Heart left ventricle (tissue), 16 donors: ENCODE measurements around the gene JPH2. TPM values are rescaled to one million over a fixed set of nuclear protein-coding genes. Genes with fewer than 3 reads are reported as not detected.

Experiments used
- ATAC-seq, 4 donors: fragments of 200-7000 bp; cut with Tn5 transposase; one replicate each; pipeline ENCODE4 v1.9.1; 2020 to 2022; ENCODE audit warnings: moderate library complexity in 4 of 4, mild to moderate bottlenecking in 3 of 4, moderate number of reproducible peaks in 1 of 4
- DNase-seq, 5 donors: peaks; one replicate each; pipeline ENCODE4 v3.0.0-alpha.2; 2020
- H3K27ac ChIP-seq, 12 donors: fragments of 200-600 bp; sonication (generic) in 4 of 12; one replicate each; pipeline versions ENCODE4 v1.5.0 to v1.8.0; 2016 to 2022; ENCODE audit warnings: mild to moderate bottlenecking in 2 of 12
- H3K27me3 ChIP-seq, 9 donors: fragments of 200-600 bp; sonication (generic) in 2 of 9; one replicate each; pipeline versions ENCODE4 v1.5.1 to v1.8.0; 2016 to 2022; ENCODE audit warnings: mild to moderate bottlenecking in 3 of 9
- H3K36me3 ChIP-seq, 9 donors: fragments of 200-600 bp; sonication (generic) in 2 of 9; one replicate each; pipeline versions ENCODE4 v1.5.0 to v1.8.0; 2018 to 2022; ENCODE audit warnings: mild to moderate bottlenecking in 2 of 9
- H3K4me1 ChIP-seq, 12 donors: fragments of 200-600 bp; sonication (generic) in 4 of 12; one replicate each; pipeline versions ENCODE4 v1.5.0 to v1.8.0; 2016 to 2022; ENCODE audit warnings: mild to moderate bottlenecking in 3 of 12
- H3K4me3 ChIP-seq, 12 donors: fragments of 200-600 bp; sonication (generic) in 4 of 12; one replicate each; pipeline versions ENCODE4 v1.5.0 to v1.8.0; 2017 to 2022; ENCODE audit warnings: mild to moderate bottlenecking in 9 of 12, moderate library complexity in 4 of 12
- H3K9me3 ChIP-seq, 12 donors: fragments of 200-600 bp; sonication (generic) in 4 of 12; one replicate each; pipeline versions ENCODE4 v1.5.0 to v1.8.0; 2016 to 2022; ENCODE audit warnings: mild to moderate bottlenecking in 1 of 12
- POLR2A ChIP-seq, 2 donors: fragments of 450-650 bp; IDR thresholded peaks; one replicate each; pipeline ENCODE4 v1.6.1; 2017; ENCODE audit warnings: antibody characterized with exemption in 2 of 2, mild to moderate bottlenecking in 2 of 2, moderate library complexity in 2 of 2
- WGBS, 4 donors: extraction: QIAGEN DNeasy Blood & Tissue Kit in 2 of 4; methylation state at CpG; one replicate each; pipeline versions ENCODE4 v1.1.5 to v1.1.7; 2013 to 2018; 5-methylcytosine and 5-hydroxymethylcytosine counted together
- intact Hi-C, 10 donors: fragments of 100-400 bp; cut with DNase I; formaldehyde crosslinking; loops; one replicate each; pipeline versions ENCODE4 v1.11.1 to v1.14.2; 2022
- polyA plus RNA-seq, 2 donors: library from polyadenylated mRNA; stranded (reverse); fragments of 200-250 nt; gene quantifications; one replicate each; pipeline ENCODE4 v1.2.3, GENCODE V29; 2013
- total RNA-seq, 9 donors: library from RNA; depleted of rRNA in 2 of 9; stranded (reverse); fragments of >200 nt in 2 of 9; fragmentation: NEBNext Ultra II Directional in 3 of 9; extraction: Animal tissue kit (Norgen Biotek cat#: 25700) in 3 of 9; gene quantifications; one replicate each; pipeline versions ENCODE4 v1.1.0 to v1.2.4, GENCODE V29; 2016 to 2023
- TF ChIP-seq, protein P1 (sequence below), 12 donors: fragments of 200-600 bp; sonication (generic) in 4 of 12; IDR thresholded peaks; one replicate each; pipeline versions ENCODE4 v1.5.0 to v1.8.0; 2018 to 2022; ENCODE audit warnings: antibody characterized with exemption in 12 of 12, mild to moderate bottlenecking in 5 of 12
- donor health status: ischemic (EF 13 %, LVEDD 7.1; RV severe dilation, severe dysfunction).
- donor health status: healthy with polysubstance abuse.
- donor health status: DM: no; HTN: yes; CAD: no.
- donor health status: DM: no; HTN: no; CAD: no.
- donor health status: ischemic (EF 25% LVEDD 6.9; RV normal size, moderate dysfunction).
- donor health status: ischemic (EF 25% LVEDD 5.7; RV mildly dilated, moderate dysfunction).
- donor health status: healthy.
- donor health status: DM: yes; HTN: yes; CAD: no.
- donor health status: ischemic (EF 35%, LVEDD 5.7; RV mildly dilated, moderate dysfunction).
- donor health status: nonischemic (EF 11% LVEDD 7.7; RV severe dilation, severe dysfunction).
- donor health status: DM: yes; HTN: yes; CAD: no.
- donor health status: PGD.
- donor health status: ischemic (EF 29% LVEDD 5.4; RV normal size, mild dysfunction).
- donor health status: nonischemic (EF 23%, LVEDD 6.1; RV moderate dilation, normal function).

JPH2 gene
- total and polyA plus RNA-seq, 11 donors: 99.5 to 219 (median 155) TPM

DNA sequence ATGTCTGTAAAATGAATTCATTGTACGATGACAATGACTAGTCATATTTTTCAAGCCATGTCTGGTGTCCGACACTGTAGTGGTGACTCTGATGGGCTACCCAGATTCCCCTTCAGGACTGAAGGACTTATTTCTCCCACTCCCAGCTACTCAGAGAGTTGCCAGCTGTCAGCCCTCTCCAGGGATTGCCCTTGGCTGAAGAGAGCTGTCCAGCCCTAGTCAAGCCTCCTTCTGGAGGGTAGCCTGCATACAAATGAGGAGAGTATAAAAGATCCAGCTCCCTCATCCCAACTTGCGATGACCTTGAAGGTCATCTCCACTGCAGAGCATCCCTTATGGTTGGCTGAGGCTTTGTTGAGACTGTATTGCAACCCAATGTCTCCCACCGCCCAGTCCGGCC, 29.9 kb downstream of the JPH2 start:
- peaks cover 0 to 59% (median 17%) of the 10 kb centered on the region in 12 donors for H3K4me1 ChIP-seq
- DNase-seq (peak in 1 of 5 donors; percentile 22), ATAC-seq (peak in 3 of 4 donors; percentile 20 to 26 (median 25))
- no peak overlapping the region for H3K4me3 ChIP-seq
- no peaks in the 10 kb centered on the region for H3K27me3 ChIP-seq
- TF ChIP-seq, protein P1, sequence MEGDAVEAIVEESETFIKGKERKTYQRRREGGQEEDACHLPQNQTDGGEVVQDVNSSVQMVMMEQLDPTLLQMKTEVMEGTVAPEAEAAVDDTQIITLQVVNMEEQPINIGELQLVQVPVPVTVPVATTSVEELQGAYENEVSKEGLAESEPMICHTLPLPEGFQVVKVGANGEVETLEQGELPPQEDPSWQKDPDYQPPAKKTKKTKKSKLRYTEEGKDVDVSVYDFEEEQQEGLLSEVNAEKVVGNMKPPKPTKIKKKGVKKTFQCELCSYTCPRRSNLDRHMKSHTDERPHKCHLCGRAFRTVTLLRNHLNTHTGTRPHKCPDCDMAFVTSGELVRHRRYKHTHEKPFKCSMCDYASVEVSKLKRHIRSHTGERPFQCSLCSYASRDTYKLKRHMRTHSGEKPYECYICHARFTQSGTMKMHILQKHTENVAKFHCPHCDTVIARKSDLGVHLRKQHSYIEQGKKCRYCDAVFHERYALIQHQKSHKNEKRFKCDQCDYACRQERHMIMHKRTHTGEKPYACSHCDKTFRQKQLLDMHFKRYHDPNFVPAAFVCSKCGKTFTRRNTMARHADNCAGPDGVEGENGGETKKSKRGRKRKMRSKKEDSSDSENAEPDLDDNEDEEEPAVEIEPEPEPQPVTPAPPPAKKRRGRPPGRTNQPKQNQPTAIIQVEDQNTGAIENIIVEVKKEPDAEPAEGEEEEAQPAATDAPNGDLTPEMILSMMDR (IDR thresholded peaks at IDR 0.05): no peak
- TF ChIP-seq POLR2A (IDR thresholded peaks at IDR 0.05): no peak
- no peaks in the 10 kb centered on the region for H3K9me3 ChIP-seq
- peaks cover 0 to 36% (median 2%) of the 10 kb centered on the region in 9 donors for H3K36me3 ChIP-seq
- 62 to 80% (median 71%) methylated on average over 5 of the region's 5 CpGs for WGBS, 4 donors
- peak overlapping the region in 7 of 12 donors; percentile 10 to 91 (median 42) for H3K27ac ChIP-seq
- intact Hi-C loops: no loop called here

- intact Hi-C loops: loop anchor here in 4 of 10 donors (5.0 kb wide), 1 partner anchor 33 kb away; the partner anchor contains the start of gene JPH2 (in 4 of the 4)
- H3K27me3 ChIP-seq: no peaks in the 10 kb centered on the region
- ATAC-seq (peak in 1 of 4 donors; percentile 20), DNase-seq (peak in 1 of 5 donors; percentile 24)
- WGBS, 4 donors: 28 to 63% (median 39%) methylated on average over 5 to 7 of the region's 7 CpGs
- peaks cover 0 to 36% (median 2%) of the 10 kb centered on the region in 9 donors for H3K36me3 ChIP-seq
- peak overlapping the region in 9 of 12 donors; percentile 22 to 91 (median 85) for H3K27ac ChIP-seq
- peaks cover 0 to 6% (median 0%) of the 10 kb centered on the region in 12 donors for H3K9me3 ChIP-seq
- H3K4me1 ChIP-seq: peaks cover 0 to 63% (median 22%) of the 10 kb centered on the region in 12 donors
- H3K4me3 ChIP-seq: no peak overlapping the region
- TF ChIP-seq, protein P1 (IDR thresholded peaks at IDR 0.05): peak in 2 of 12 donors; percentile 18 to 24
- no peak for TF ChIP-seq POLR2A (IDR thresholded peaks at IDR 0.05)
Observed at GRCh38 chr20:44154521-44155001, 32.4 kb downstream of the JPH2 start.

DNA sequence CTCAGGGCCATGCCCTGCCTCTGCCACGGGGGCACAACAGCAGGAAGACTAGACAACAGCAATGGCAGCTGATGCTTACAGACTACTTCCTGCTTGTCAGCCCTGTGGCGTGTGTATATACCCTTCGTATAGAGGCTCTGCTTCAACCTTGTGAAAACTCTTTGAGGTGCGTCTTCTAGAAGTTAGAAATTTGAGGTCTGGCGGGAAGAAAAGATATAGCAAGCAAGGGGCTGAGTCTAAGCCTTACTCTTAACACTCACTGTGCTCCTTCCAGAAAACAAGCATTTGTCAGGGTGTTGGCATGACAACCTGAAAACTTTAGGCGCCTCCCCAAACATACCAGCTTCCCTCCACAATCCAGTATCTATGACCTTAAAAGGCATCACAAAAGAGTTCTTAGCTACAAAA, 33.3 kb downstream of the JPH2 start:
- peaks cover 0 to 6% (median 0%) of the 10 kb centered on the region in 12 donors for H3K9me3 ChIP-seq
- peaks cover 0 to 70% (median 22%) of the 10 kb centered on the region in 12 donors for H3K4me1 ChIP-seq
- 43 to 57% (median 53%) methylated on average over 6 of the region's 6 CpGs for WGBS, 4 donors
- no peak for TF ChIP-seq POLR2A (IDR thresholded peaks at IDR 0.05)
- H3K4me3 ChIP-seq: no peak overlapping the region
- no peaks in the 10 kb centered on the region for H3K27me3 ChIP-seq
- DNase-seq (peak in 1 of 5 donors; percentile 14), ATAC-seq (no peak)
- H3K36me3 ChIP-seq: peaks cover 0 to 29% (median 0%) of the 10 kb centered on the region in 9 donors
- intact Hi-C loops: loop anchor here in 4 of 10 donors (5.0 kb wide), 1 partner anchor 34 kb away; the partner anchor contains the start of gene JPH2 (in 4 of the 4)
- H3K27ac ChIP-seq: peak overlapping the region in 10 of 12 donors; percentile 32 to 94 (median 88)

GRCh38 chr20:44151621-44152416, 35.2 kb downstream of the JPH2 start:
- Histone ChIP-seq H3K27me3 (no peaks in the 10 kb centered on the region), H3K4me1 (peaks cover 0 to 66% (median 17%) of the 10 kb centered on the region in 12 donors), H3K9me3 (peaks cover 0 to 6% (median 0%) of the 10 kb centered on the region in 12 donors), H3K4me3 (no peak overlapping the region), H3K36me3 (peaks cover 0 to 31% (median 0%) of the 10 kb centered on the region in 9 donors), H3K27ac (peak overlapping the region; percentile 59 to 94 (median 86))
- peak; percentile 82 to 92 (median 88) for ATAC-seq
- intact Hi-C loops: loop anchor here in 4 of 10 donors (5.0 kb wide), 1 partner anchor 35 kb away; the partner anchor contains the start of gene JPH2 (in 4 of the 4)
- peak in 4 of 5 donors; percentile 55 to 78 (median 71) for DNase-seq
- WGBS, 4 donors: 55 to 64% (median 59%) methylated on average over 14 of the region's 14 CpGs
- TF ChIP-seq, protein P1 (IDR thresholded peaks at IDR 0.05): no peak
- no peak for TF ChIP-seq POLR2A (IDR thresholded peaks at IDR 0.05)
